GM12892 (cell line): ENCODE measurements around the gene PARD6G.

Source experiments
- POLR2A ChIP-seq: IDR thresholded peaks from 2 replicates; pipeline ENCODE4 v1.6.1; 2011; ENCODE audit warnings: low read depth, low read length, control low read depth
- POLR2AphosphoS5 ChIP-seq: IDR thresholded peaks from 2 replicates; pipeline ENCODE4 v1.6.1; 2011; ENCODE audit warnings: low read depth, low read length, control low read depth
- TAF1 ChIP-seq: IDR thresholded peaks from 2 replicates; pipeline ENCODE4 v1.6.1; 2011; ENCODE audit warnings: low read depth, mild to moderate bottlenecking, control low read depth, low read length, borderline replicate concordance

GRCh38 chr18:80183273-80184050 lies 63.9 kb downstream of the PARD6G start:
- TF ChIP-seq POLR2A = no peak
- no peak for TF ChIP-seq POLR2AphosphoS5
- no peak for TF ChIP-seq TAF1
